Epithelial cell of esophagus (primary cell): ENCODE measurements around the gene RAB40B.
A peak's percentile ranks its signal among the peaks of the same experiment; 100 is the strongest.

ENCODE experiments used
- DNase-seq: peaks from one replicate; pipeline ENCODE4 v3.0.0; 2010; ENCODE audit warnings: low read depth
- H3K4me3 ChIP-seq: 2 replicates; pipeline ENCODE4 v1.5.1; 2011; ENCODE audit warnings: mild to moderate bottlenecking, low read length, control low read depth
- TF ChIP-seq, protein P1 (sequence below): IDR thresholded peaks from 2 replicates; pipeline ENCODE4 v1.5.1; 2011; ENCODE audit warnings: low read depth, mild to moderate bottlenecking, low read length, control low read depth, inconsistent platforms; ENCODE audit not compliant: insufficient read depth; ENCODE audit errors: missing control alignments

The RAB40B gene

DNA sequence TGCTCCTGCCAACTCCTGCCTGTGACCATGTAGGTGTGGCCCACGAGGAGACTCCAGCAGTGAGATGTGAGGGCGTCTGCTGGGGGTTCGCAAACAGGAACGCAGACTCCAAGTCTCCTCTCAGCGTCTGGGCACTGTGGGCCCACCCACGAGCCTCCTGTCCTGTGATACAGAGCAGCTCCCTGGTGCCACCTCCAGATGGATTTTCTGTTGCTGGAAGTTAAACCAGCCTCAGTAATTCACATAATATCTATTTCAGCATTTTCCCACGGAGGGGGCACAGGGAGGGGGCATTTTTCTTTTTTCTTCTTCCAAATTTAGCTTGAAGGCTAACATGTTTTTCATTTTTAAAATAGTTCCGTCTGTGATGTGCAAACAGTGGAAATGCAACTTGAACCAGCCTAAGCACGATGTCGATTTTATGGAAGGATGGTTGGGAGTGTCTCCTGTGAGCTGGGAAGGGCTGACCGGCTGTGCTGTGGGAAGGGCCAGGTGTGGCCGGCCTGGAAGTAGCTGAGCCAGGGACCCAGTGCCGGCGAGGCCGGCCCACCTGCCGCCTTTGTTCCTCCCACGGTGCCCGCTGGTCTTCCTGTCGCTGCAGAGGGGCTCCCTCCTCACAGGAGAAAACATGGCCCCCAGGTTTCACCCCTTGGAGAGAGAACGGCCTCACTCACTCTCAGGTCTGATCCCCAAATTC, 3.9 kb upstream of the RAB40B start:
- no peak overlapping the region for H3K4me3 ChIP-seq
- TF ChIP-seq, protein P1, sequence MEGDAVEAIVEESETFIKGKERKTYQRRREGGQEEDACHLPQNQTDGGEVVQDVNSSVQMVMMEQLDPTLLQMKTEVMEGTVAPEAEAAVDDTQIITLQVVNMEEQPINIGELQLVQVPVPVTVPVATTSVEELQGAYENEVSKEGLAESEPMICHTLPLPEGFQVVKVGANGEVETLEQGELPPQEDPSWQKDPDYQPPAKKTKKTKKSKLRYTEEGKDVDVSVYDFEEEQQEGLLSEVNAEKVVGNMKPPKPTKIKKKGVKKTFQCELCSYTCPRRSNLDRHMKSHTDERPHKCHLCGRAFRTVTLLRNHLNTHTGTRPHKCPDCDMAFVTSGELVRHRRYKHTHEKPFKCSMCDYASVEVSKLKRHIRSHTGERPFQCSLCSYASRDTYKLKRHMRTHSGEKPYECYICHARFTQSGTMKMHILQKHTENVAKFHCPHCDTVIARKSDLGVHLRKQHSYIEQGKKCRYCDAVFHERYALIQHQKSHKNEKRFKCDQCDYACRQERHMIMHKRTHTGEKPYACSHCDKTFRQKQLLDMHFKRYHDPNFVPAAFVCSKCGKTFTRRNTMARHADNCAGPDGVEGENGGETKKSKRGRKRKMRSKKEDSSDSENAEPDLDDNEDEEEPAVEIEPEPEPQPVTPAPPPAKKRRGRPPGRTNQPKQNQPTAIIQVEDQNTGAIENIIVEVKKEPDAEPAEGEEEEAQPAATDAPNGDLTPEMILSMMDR, result no peak
- no peak for DNase-seq

DNA sequence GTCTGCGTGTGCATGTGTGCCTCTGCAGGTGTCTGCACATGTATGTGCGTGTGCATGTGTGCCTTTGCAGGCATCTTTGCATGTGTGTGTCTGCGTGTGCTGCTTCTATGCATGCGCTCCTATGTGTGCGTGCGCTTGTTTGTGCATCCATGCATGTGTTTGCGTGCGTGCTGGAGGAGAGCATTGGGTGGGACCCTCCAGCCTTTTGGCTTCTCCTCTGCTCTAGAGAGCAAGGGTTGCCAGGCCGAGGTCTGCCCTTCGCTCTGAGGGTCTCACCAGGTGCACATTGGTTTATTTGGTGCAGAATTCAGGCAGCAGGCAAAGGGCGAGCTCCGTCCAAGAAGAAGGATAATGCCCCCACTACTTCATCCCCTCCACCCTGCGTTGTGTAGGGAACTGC, 1.1 kb upstream of the RAB40B start:
- TF ChIP-seq, protein P1, result no peak
- DNase-seq, result no peak
- no peak overlapping the region for H3K4me3 ChIP-seq

DNA sequence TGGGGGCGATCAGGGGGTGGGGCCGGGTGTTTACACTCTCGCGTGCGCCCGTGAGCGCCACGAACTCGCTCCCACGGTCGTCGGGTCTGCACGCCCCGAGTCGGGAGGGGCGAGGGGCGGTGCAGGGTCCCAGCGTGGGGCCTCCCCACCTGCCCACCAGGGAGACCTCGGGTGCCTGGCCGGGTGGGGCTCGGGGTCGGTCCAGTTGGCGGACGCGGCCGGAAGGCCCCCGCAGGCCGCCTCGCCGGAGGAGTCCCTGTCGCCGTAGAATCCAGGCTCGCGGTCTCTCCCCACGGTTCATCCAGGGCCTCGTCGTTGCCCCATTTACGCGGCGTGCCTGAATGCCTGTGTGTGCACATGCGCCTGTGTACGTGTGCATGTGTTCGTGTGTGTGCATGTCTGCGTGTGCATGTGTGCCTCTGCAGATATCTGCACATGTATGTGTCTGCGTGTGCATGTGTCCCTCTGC, 510 bp upstream of the RAB40B start:
- peak; percentile 17 for DNase-seq
- TF ChIP-seq, protein P1, result no peak
- peak overlapping the region; percentile 55 for H3K4me3 ChIP-seq

DNA sequence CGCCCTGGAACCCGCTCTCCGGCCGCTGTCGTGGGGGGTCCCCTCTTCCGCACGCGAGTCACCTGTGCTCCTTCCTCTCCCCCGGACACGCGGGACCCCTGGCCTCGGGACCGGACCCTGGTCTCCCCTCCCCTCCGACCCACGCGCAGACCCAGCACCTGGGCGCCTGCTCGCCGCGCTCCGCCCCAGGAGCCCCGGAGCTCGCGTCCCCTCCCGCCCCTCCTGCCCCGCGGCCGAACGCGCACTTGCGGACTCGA, 762 bp downstream of the RAB40B start:
- H3K4me3 ChIP-seq, result peak overlapping the region; percentile 56

DNA sequence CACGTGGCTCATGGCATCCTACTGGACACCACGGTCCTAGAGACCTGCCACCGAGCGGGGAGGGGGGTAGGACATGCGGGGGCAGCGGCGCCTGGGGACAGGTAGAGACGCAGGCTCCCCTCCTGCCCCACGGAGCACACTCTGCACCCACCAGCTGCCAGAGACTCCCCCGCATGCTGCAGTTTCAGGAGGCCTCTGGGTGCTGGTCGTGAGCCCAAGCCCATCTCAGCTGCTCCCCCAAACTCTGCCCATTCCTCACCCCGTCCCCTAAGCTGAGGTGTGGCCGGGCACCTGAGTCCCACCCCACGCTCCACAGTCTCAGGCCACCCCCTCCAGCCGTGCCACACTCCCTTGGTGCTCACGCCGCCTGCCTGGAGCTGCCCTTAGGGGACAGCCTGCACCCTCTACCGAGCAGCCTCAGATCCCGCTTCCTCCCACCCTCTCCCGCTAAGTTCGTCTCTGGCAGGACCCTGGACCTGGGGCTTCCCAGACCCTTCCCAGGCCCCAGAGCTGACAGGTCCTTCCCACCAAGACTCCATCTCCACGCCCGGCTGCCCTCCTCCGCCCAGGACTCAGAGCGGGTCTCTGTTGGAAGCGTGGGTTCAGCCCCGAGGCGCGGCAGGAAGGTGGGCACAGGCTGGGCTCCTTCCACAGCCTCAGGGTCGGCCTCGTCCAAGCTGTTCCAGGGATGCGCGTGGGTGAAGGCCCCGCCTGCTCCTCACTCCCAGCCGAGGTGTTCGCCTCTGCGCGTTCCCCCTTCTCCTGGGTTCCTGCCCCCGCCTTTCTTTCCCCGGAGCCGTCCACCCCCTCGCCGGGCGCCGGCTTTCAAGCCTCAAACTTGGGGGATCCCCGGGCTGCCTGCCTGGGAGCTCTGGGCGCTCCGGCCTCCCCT, 1.3 kb downstream of the RAB40B start:
- peak overlapping the region; percentile 56 for H3K4me3 ChIP-seq
- DNase-seq, result peak; percentile 22
- TF ChIP-seq, protein P1, result no peak

More for the DNA sequence above, 762 bp downstream of the RAB40B start:
- no peak for DNase-seq
- TF ChIP-seq, protein P1, result no peak

DNA sequence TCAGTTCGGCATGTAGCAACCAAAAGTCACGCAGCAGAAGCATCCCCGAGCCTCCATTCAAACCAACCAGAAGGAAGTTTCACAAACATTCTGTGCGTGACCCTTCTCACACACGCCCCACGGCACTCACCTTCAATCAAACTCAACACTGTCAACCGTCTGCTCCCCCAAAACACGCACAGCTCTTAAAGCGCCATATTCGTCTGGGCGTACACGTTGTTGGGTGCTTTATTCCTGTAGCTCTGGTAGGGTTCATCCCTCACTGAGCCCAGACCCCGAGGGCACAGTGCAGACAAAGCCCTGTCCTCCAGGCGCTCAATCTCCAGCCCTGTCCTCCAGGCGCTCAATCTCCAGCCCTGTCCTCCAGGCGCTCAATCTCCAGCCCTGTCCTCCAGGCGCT, 2.2 kb downstream of the RAB40B start:
- TF ChIP-seq, protein P1, result no peak
- H3K4me3 ChIP-seq, result no peak overlapping the region
- no peak for DNase-seq
